Measurements from ENCODE around the gene SEMA5B.

The SEMA5B gene

GRCh38 chr3:123055352-123055751 lies 27.8 kb upstream of the SEMA5B start:
- TF ChIP-seq CTCF (IDR thresholded peaks at IDR 0.05) (no peak), ZFX (IDR thresholded peaks at IDR 0.05; ENCODE audit: borderline replicate concordance) (no peak)
- H3K27ac ChIP-seq: no peak overlapping the region

DNA sequence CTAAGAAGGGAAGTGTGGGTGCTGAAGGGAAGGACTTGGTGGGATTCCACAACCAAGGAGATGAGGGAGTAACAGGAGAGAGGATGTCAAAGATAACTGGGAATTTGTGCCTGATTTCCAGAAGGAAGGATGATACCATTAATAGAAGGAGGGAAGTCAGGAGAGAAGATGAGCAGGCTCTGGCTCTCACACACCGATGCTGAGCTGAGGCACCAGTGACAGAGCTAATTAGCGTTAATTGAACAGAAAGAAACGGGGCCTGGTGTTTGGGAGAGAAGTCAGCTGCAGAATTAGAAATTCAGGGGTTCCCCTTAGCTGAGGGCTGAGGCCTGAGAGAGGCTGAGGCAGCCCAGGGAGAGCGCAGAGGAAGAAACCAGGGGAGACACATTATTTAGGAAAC lies 27.4 kb upstream of the SEMA5B start:
- TF ChIP-seq ZFX (IDR thresholded peaks at IDR 0.05; ENCODE audit: borderline replicate concordance) (no peak), CTCF (IDR thresholded peaks at IDR 0.05) (no peak)

DNA sequence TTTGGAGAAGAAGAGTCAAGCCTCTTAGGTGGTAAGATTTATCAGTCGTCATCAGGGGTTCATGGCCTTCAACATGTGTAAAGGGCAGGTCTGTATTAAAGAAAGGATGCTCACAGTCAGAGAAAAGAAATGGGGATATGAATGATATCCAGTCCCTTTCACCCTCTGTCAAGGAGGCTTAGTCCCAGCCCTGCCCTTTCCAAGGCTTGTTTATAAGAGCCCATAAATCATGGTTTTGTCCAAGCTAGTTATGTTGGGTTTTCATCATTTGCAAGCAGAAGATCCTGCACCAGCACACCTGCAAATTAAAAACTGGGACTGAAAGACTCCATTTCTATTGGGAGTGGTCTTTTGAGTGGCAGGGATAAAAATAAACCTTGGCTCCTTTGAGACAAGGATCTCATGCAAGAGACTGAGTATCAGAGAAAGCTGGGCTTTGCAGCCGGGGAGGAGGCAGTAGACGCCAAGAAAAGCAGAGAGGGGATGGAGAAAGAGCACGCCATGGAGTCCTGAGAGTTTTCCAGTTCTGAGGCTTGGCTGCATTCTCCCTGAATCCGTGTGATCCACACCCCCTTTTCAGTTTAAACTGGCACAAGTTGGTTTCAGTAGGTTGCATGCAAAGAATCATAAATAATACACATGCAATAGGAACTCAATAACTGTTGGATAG lies 26.7 kb upstream of the SEMA5B start:
- H3K27ac ChIP-seq: no peak overlapping the region
- TF ChIP-seq CTCF (IDR thresholded peaks at IDR 0.05) (no peak), ZFX (IDR thresholded peaks at IDR 0.05; ENCODE audit: borderline replicate concordance) (no peak)

More for the DNA sequence above, 27.4 kb upstream of the SEMA5B start:
- H3K27ac ChIP-seq: no peak overlapping the region

GRCh38 chr3:123053107-123053506 lies 25.5 kb upstream of the SEMA5B start:
- TF ChIP-seq CTCF (IDR thresholded peaks at IDR 0.05): no peak
- no peak for TF ChIP-seq ZFX (IDR thresholded peaks at IDR 0.05; ENCODE audit: borderline replicate concordance)
- no peak overlapping the region for H3K27ac ChIP-seq

DNA sequence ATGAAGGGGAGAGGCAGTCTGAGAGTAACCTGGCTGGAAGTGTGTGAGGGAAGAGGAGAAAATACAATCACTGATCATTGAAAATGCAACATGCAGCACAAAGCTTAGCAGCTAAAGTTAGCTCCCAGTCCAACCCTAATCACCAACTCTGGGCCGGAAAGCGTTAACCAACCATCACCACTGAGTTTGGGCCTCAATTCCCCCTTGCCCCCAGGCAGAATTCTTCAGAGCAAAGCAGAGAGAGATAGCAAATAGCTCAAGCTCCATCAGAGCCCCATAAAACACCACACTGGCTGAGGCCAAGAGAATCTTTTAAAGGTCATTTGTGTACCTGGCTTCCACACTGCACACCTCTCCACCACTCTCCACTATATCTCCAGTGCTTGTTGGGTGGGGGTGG lies 23.1 kb upstream of the SEMA5B start:
- H3K27ac ChIP-seq: no peak overlapping the region
- no peak for TF ChIP-seq ZFX (IDR thresholded peaks at IDR 0.05; ENCODE audit: borderline replicate concordance)
- no peak for TF ChIP-seq CTCF (IDR thresholded peaks at IDR 0.05)

- no peak overlapping the region for H3K27ac ChIP-seq
- no peak for TF ChIP-seq ZFX (IDR thresholded peaks at IDR 0.05; ENCODE audit: borderline replicate concordance)
- no peak for TF ChIP-seq CTCF (IDR thresholded peaks at IDR 0.05)
These were observed 21.1 kb upstream of the SEMA5B start for GRCh38 chr3:123048480-123049237.

- H3K27ac ChIP-seq: no peak overlapping the region
- TF ChIP-seq CTCF (IDR thresholded peaks at IDR 0.05) (no peak), ZFX (IDR thresholded peaks at IDR 0.05; ENCODE audit: borderline replicate concordance) (no peak)
These were observed 19.4 kb upstream of the SEMA5B start for GRCh38 chr3:123047062-123047319.
